ENCODE results near the gene PSMG4.

The PSMG4 gene

DNA sequence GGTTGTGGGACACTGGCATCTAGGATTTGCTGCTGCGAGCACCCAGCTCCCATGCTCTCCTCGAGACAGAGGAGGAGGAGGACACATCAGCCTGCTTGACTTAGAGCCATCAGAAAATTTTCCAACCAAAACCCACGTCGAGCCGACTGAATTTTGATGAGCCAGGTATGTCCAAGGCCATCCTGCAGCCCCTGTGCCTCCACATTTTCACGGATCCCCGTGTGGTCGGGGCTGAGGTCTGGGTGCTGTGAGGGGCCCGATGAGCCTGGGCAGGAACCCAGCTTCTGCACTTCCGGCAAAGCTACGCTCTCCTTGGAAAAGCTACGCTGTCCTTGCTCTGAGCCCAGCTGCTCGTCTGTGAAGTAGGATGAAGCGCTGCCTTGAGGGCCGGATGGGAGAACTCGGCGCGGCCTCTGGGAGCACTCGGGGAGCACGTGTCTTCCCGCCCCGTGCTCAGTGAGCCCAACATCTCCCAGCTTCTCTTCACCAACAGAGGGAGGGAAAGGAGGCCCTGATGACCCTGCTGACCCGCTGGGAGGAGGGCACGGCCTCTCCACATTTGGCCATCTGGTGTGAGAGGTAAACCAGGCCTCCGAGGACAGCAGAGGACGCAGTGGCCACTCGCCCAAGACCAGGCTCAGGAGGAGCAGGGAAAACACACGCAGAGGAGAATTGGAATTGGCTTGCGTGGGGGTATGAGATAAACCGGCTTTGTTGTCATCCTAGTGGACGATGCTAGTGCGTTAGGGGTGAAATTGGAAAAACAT lies 33.9 kb downstream of the PSMG4 start:
- DNase-seq: no peak

DNA sequence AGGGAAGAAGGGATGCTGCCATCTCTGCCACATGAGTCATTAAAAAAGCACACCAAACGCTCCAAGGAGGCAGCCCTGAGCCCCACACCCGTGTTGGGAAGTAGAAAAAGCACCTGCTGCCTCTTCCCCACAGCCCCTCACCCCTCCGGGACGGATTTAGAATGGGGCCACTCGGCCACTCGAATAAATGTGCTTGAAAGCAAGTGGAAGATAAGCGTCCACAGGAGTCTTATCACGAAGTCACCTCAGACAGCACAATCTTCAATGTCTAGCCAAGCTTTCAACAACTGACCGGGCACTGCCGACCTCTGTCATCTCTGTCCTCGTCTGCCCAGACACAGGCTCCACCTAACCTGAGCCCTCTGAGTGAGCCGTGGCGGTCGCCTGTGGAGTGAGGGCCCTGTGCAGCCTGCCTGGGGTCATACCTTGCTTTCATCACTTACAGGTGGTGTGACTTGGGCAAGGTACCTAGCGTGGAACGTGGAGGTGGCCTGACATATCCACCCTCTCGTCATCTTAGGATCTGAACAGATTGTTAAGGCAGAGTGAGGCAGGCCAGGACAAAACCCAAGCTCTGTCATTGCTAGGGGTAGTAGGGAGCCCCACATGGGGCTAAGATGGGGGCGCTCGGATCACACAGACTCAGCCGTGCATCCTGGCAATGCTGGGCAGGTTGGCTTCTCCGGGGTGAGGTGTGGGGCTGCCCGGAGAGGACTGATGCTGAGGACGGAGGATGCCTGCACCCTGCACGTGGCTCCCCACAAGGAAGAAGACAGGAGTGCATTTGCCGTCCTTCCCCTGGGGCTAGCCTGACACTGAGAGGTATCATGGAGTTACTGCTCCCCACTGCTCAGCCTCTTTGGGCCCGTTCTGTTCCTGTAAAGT lies 34.8 kb downstream of the PSMG4 start:
- no peak for DNase-seq

DNA sequence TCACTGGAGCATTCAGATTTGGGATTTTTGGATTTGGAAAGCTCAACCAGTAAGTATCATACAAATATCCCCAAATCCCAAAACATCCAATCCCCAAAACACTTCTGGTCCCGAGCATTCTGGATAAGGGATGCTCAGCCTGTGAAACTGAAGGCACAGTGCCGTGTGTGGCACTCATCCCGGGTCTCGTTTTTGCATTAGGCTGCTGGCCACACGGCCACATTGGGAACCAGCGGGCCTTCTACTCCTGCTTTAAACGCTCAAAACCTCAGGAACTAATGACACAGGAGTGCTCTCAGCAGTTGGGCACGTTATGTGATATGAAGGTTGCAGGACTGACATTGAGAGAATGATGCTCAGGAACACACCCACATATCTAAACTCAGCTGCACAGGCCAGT lies 35.6 kb downstream of the PSMG4 start:
- no peak for DNase-seq

GRCh38 chr6:3294921-3295871 lies 36.4 kb downstream of the PSMG4 start:
- no peak for DNase-seq

- no peak for DNase-seq
These were observed 37.3 kb downstream of the PSMG4 start for GRCh38 chr6:3296078-3296477.

DNA sequence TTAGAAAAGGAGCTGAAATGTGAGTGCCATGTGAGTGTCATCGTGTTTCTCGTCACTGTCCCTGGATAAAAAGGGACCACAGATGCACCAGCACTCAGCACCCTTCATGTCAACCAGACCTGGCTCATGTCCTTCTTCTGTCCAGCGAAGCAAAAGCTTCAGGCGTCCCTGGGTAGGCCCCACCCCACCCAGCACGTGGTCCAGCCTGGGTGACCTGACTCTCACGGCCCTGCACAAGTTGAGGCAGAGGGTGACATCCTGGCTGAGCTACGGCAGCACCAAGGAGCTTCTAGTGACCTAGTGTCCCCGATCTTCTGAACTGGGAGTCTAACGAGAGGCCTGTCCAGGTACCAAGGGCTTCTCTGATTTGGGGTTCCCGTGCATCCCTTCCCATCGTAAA lies 37.8 kb downstream of the PSMG4 start:
- DNase-seq: no peak

DNA sequence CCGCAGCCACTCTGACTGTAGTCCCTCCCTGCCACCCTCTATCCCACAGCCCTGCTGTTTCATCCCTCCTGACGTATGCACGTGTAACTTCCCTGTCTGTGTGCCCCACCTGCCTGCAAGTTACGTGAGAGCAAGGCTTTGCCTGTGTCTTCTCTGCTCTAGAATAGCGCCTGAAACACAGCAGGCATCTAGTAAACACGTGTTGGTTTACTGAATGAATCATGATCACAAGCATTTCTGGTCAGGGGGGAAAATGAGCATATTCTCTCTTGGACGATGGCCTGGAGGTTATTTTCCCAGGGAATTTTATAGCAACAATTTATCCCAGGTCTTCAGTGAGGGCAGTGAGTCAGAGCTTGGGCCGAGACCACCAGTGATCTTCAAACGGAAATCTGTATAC lies 38.3 kb downstream of the PSMG4 start:
- no peak for DNase-seq

GRCh38 chr6:3297909-3298308 lies 39.2 kb downstream of the PSMG4 start:
- DNase-seq: no peak

- no peak for DNase-seq
These were observed 40.5 kb downstream of the PSMG4 start for GRCh38 chr6:3299221-3299620.

- no peak for DNase-seq
These were observed 42.8 kb downstream of the PSMG4 start for GRCh38 chr6:3301506-3301905.

- no peak for DNase-seq
These were observed 45.2 kb downstream of the PSMG4 start for GRCh38 chr6:3303795-3304411.

GRCh38 chr6:3304500-3305215 lies 45.9 kb downstream of the PSMG4 start:
- no peak for DNase-seq

GRCh38 chr6:3305216-3305565 lies 46.4 kb downstream of the PSMG4 start:
- DNase-seq: no peak

DNA sequence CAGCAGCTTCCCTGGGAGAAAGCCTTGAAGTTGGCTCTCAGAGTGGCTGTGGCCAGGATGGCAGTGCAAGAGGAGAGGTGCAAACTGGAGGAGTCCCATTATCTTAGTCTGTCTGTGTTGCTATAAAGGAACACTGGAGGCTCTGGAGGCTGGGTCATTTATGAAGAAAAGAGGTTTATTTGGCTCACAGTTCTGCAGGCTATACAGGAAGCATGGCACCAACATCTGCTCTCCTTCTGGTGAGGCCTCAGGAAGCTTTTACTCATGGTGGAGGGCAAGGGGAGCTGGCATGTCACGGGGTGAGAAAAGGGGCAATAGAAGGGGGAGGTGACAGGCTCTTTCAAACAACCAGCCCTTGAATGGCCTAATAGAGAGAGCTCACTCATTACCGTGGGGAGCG lies 47.1 kb downstream of the PSMG4 start:
- DNase-seq: no peak

DNA sequence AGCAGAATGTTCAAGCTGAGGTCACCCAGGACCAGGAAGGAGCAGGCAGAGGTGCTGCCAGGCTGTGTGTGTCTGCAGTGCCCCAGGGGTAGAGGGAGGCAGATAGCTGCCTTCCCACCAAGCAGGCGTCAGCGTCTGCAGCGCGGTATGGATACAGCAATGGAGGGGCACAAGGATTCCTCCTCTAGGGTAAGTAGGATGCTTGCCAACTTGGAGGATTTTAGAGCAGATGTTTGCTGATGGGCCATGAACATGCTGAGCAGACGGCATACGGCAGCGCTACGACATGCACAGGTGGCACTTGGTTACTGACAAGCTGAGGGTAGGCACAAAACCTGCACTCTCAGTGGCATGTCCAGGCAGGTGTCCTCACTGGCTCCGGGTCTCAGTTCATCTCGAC lies 48.1 kb downstream of the PSMG4 start:
- peak; percentile 53 for DNase-seq

DNA sequence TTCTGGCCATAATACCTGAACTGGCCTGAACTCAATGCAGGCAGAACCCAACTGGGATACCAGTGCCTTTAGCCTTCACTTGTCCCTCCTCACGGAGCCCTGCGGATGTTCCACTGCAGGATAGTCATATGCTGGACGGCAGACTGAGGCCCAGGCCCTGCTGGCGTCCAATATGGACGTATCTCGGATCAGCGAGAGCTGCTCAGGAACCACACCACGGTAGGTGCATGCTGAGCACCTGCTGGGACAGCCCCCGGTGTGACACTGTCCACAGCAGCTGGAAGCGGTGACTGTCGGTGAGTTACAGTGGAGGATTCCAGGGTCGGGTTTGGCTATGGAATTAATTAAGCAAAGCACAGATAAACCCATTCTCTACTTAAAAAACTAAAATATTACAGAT lies 48.7 kb downstream of the PSMG4 start:
- DNase-seq: no peak

- DNase-seq: no peak
These were observed 49.4 kb downstream of the PSMG4 start for GRCh38 chr6:3308106-3308505.

- peak; percentile 72 for DNase-seq
These were observed 50.8 kb downstream of the PSMG4 start for GRCh38 chr6:3309391-3310050.

- no peak for DNase-seq
These were observed 51.3 kb downstream of the PSMG4 start for GRCh38 chr6:3310051-3310448.

GRCh38 chr6:3310703-3311102 lies 52.0 kb downstream of the PSMG4 start:
- no peak for DNase-seq

DNA sequence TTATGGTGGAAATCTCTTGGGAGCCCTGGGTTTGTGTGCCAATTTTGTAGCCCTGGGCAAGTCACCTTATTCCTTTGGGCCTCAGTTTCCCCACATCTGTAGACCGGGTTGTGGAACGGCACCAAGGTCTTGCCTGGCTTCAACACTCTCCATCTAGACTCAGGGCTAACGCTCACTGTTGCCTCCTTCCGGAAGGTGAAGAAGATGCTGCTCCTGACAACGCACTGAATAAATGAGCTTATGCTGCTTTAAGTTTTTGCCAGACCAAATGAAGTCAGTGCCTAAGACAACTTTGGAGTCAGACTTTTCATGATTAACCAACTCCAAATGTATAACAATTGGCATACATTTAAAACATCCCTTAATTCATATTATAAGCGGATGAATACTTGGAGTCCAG lies 53.1 kb downstream of the PSMG4 start:
- DNase-seq: no peak
